ENCODE data around the gene OR56A5.

The OR56A5 gene

GRCh38 chr11:5931061-5931460, 37.2 kb downstream of the OR56A5 start:
- no peak for DNase-seq

GRCh38 chr11:5930614-5931013, 37.7 kb downstream of the OR56A5 start:
- no peak for DNase-seq

- DNase-seq = no peak
Observed at GRCh38 chr11:5929571-5930368, 38.5 kb downstream of the OR56A5 start.

- no peak for DNase-seq
Observed at GRCh38 chr11:5928811-5929210, 39.5 kb downstream of the OR56A5 start.

GRCh38 chr11:5928271-5928670, 40.0 kb downstream of the OR56A5 start:
- DNase-seq = no peak

- DNase-seq = no peak
Observed at GRCh38 chr11:5923794-5924193, 44.5 kb downstream of the OR56A5 start.

- no peak for DNase-seq
Observed at GRCh38 chr11:5923427-5923776, 44.9 kb downstream of the OR56A5 start.

- DNase-seq = no peak
Observed at GRCh38 chr11:5922749-5923426, 45.4 kb downstream of the OR56A5 start.

All from retina (tissue), 1 donor.